Panc1 (cell line): Measurements from ENCODE around the gene PRKCZ. TPM values are rescaled to one million over a fixed set of nuclear protein-coding genes. Genes with fewer than 3 reads are reported as not detected.

Source experiments
- ATAC-seq: fragments of 200-7000 bp; cut with Tn5 transposase; 2 replicates; pipeline ENCODE4 v1.9.1; 2020; ENCODE audit warnings: mild to moderate bottlenecking, moderate library complexity
- BruUV-seq: library from RNA; stranded (reverse); fragments of 400-500 nt; replicated peaks from 2 replicates; lab custom pipeline; 2021; lab: Mats Ljungman, UMichigan
- CTCF ChIA-PET: fragments of 300-600 bp; sonication (Branson Sonifier 250); formaldehyde crosslinking; loops from one replicate; lab custom pipeline; 2022; ENCODE audit warnings: antibody characterized with exemption; lab: Charles Lee
- POLR2A ChIA-PET: fragments of 300-600 bp; sonication (Branson Sonifier 250); formaldehyde crosslinking; loops from one replicate; lab custom pipeline; 2022; ENCODE audit warnings: antibody characterized with exemption; lab: Charles Lee
- DNase-seq: peaks from one replicate; pipeline ENCODE4 v3.0.0-alpha.2; 2010; ENCODE audit warnings: low read depth, low spot score
- H3K27ac ChIP-seq: 2 replicates; pipeline ENCODE4 v1.5.1; 2011; ENCODE audit warnings: mild to moderate bottlenecking, low read length, inconsistent platforms
- H3K27me3 ChIP-seq: fragments of 200-500 bp; sonication (Bioruptor generic); 2 replicates; pipeline ENCODE4 v1.6.0; 2014; ENCODE audit warnings: low read length, inconsistent platforms; ENCODE audit not compliant: control insufficient read depth, insufficient read depth
- H3K36me3 ChIP-seq: fragments of 200-500 bp; sonication (Bioruptor generic); 2 replicates; pipeline ENCODE4 v1.5.1; 2014; ENCODE audit warnings: inconsistent platforms, mild to moderate bottlenecking, low read length, moderate library complexity; ENCODE audit not compliant: control insufficient read depth, insufficient read depth
- H3K4me1 ChIP-seq: 2 replicates; pipeline ENCODE4 v1.5.1; 2011; ENCODE audit warnings: inconsistent platforms, mild to moderate bottlenecking, low read length, moderate library complexity; ENCODE audit not compliant: control insufficient read depth, insufficient read depth
- H3K4me3 ChIP-seq, 2 experiments: 2 replicates each; pipeline ENCODE4 v1.5.1; 2011 to 2012; ENCODE audit warnings: low read depth in 2 of 2, low read length in 2 of 2, mild to moderate bottlenecking in 2 of 2, inconsistent platforms in 1 of 2, moderate library complexity in 1 of 2
- H3K9me3 ChIP-seq: fragments of 200-500 bp; sonication (Bioruptor generic); 2 replicates; pipeline ENCODE4 v1.5.1; 2014; ENCODE audit warnings: low read depth, mild to moderate bottlenecking, inconsistent platforms, low read length, moderate library complexity; ENCODE audit not compliant: control insufficient read depth, insufficient read depth
- POLR2AphosphoS5 ChIP-seq: IDR thresholded peaks from 2 replicates; pipeline ENCODE4 v1.6.1; 2012; ENCODE audit warnings: mild to moderate bottlenecking, low read depth, low read length, moderate library complexity
- SIN3A ChIP-seq: IDR thresholded peaks from 2 replicates; pipeline ENCODE4 v1.6.1; 2012; ENCODE audit warnings: low read depth, mild to moderate bottlenecking, low read length, moderate library complexity, borderline replicate concordance; ENCODE audit not compliant: insufficient read depth
- TCF7L2 ChIP-seq: IDR thresholded peaks from 2 replicates; pipeline ENCODE4 v1.6.1; 2011; ENCODE audit warnings: mild to moderate bottlenecking, low read depth, low read length, inconsistent platforms
- in situ Hi-C: cut with HindIII; loops from 2 replicates; pipeline ENCODE4 v1.10.0; 2016; ENCODE audit warnings: low sequenced_read_pairs, low pct_unique_long_range_greater_than_20kb
- intact Hi-C: fragments of 100-400 bp; cut with micrococcal nuclease; formaldehyde crosslinking; loops from one replicate; pipeline ENCODE4 v1.10.0; 2022; ENCODE audit not compliant: unreplicated experiment
- total RNA-seq: library from RNA; stranded (reverse); gene quantifications from one replicate; pipeline ENCODE4 v1.2.1, GENCODE V29; 2021; ENCODE audit not compliant: unreplicated experiment
- TF ChIP-seq, protein P1 (sequence below), 2 experiments: IDR thresholded peaks; 2 replicates each; pipeline ENCODE4 v1.6.1; 2011 to 2012; ENCODE audit warnings: low read depth in 2 of 2, control low read depth in 1 of 2, low read length in 1 of 2, mild to moderate bottlenecking in 1 of 2, moderate library complexity in 1 of 2; ENCODE audit not compliant: insufficient read depth in 1 of 2
- TF ChIP-seq, protein P2 (sequence below): fragments of 450-650 bp; IDR thresholded peaks from 2 replicates; pipeline ENCODE4 v1.5.1; 2017; ENCODE audit warnings: mild to moderate bottlenecking

PRKCZ gene
- total RNA-seq, 1 experiment from 2014 or later = 26.7 TPM

DNA sequence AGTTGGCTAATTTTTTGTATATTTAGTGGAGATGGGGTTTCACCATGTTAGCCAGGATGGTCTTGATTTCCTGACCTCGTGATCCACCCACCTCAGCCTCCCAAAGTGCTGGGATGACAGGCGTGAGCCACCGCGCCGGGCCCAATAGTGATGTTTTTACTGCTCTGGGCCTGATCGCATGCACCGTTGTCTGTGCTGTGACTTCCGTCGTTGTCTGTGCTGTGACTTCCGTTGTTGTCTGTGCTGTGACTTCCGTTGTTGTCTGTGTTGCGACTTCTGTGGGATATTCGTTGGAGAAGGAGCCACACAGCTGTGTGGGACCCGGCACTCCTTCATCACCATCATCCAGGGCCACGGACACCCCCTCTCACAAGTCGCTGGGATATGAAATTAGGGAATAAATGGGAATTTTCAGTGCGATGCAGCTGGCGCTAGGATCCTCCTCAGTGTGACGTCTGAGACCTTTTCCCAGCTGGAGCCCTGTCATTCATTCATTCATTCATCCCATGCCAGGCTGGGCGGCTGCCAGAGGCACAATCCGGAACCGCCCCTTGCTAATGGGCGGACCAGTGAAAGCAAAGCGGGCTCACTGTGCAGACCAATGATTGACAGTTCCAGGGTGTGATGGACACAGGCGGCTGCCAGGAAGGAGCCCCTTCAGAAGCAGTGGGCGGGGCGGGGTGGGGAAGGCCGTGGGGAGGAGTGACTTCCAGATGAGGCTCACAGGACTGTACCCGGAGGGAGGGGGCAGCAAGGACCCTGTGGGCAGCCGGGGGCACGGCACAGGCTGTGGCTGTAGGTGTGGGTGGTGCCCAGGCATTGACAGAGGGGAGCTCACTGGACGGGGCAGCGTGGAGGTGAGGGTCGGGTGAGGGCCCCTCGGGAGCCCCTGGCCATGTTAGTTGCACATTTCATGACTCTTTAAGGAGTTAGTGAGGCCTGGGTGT is 48.9 kb downstream of the PRKCZ start:
- DNase-seq (no peak), ATAC-seq (no peak)
- peaks cover 5% of the 10 kb centered on the region; the same call in 1 of the 2 replicates for H3K9me3 ChIP-seq
- in situ Hi-C loops = no loop called here
- no TSS peak for BruUV-seq
- intact Hi-C loops = no loop called here
- no peaks in the 10 kb centered on the region for H3K36me3 ChIP-seq
- ChIA-PET CTCF (no interaction called here), POLR2A (no interaction called here)
- H3K4me1 ChIP-seq = no peaks in the 10 kb centered on the region
- H3K4me3 ChIP-seq = no peak overlapping the region
- TF ChIP-seq, protein P1, sequence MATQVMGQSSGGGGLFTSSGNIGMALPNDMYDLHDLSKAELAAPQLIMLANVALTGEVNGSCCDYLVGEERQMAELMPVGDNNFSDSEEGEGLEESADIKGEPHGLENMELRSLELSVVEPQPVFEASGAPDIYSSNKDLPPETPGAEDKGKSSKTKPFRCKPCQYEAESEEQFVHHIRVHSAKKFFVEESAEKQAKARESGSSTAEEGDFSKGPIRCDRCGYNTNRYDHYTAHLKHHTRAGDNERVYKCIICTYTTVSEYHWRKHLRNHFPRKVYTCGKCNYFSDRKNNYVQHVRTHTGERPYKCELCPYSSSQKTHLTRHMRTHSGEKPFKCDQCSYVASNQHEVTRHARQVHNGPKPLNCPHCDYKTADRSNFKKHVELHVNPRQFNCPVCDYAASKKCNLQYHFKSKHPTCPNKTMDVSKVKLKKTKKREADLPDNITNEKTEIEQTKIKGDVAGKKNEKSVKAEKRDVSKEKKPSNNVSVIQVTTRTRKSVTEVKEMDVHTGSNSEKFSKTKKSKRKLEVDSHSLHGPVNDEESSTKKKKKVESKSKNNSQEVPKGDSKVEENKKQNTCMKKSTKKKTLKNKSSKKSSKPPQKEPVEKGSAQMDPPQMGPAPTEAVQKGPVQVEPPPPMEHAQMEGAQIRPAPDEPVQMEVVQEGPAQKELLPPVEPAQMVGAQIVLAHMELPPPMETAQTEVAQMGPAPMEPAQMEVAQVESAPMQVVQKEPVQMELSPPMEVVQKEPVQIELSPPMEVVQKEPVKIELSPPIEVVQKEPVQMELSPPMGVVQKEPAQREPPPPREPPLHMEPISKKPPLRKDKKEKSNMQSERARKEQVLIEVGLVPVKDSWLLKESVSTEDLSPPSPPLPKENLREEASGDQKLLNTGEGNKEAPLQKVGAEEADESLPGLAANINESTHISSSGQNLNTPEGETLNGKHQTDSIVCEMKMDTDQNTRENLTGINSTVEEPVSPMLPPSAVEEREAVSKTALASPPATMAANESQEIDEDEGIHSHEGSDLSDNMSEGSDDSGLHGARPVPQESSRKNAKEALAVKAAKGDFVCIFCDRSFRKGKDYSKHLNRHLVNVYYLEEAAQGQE (IDR thresholded peaks at IDR 0.05; ENCODE audit: insufficient read depth in 1 of 2, low read depth in 2 of 2, low read length in 1 of 2) = no peak
- no peak for TF ChIP-seq POLR2AphosphoS5
- TF ChIP-seq SIN3A = no peak
- no peak for TF ChIP-seq TCF7L2
- TF ChIP-seq, protein P2, sequence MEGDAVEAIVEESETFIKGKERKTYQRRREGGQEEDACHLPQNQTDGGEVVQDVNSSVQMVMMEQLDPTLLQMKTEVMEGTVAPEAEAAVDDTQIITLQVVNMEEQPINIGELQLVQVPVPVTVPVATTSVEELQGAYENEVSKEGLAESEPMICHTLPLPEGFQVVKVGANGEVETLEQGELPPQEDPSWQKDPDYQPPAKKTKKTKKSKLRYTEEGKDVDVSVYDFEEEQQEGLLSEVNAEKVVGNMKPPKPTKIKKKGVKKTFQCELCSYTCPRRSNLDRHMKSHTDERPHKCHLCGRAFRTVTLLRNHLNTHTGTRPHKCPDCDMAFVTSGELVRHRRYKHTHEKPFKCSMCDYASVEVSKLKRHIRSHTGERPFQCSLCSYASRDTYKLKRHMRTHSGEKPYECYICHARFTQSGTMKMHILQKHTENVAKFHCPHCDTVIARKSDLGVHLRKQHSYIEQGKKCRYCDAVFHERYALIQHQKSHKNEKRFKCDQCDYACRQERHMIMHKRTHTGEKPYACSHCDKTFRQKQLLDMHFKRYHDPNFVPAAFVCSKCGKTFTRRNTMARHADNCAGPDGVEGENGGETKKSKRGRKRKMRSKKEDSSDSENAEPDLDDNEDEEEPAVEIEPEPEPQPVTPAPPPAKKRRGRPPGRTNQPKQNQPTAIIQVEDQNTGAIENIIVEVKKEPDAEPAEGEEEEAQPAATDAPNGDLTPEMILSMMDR = no peak
- H3K27ac ChIP-seq = no peak overlapping the region
- H3K27me3 ChIP-seq = no peaks in the 10 kb centered on the region

DNA sequence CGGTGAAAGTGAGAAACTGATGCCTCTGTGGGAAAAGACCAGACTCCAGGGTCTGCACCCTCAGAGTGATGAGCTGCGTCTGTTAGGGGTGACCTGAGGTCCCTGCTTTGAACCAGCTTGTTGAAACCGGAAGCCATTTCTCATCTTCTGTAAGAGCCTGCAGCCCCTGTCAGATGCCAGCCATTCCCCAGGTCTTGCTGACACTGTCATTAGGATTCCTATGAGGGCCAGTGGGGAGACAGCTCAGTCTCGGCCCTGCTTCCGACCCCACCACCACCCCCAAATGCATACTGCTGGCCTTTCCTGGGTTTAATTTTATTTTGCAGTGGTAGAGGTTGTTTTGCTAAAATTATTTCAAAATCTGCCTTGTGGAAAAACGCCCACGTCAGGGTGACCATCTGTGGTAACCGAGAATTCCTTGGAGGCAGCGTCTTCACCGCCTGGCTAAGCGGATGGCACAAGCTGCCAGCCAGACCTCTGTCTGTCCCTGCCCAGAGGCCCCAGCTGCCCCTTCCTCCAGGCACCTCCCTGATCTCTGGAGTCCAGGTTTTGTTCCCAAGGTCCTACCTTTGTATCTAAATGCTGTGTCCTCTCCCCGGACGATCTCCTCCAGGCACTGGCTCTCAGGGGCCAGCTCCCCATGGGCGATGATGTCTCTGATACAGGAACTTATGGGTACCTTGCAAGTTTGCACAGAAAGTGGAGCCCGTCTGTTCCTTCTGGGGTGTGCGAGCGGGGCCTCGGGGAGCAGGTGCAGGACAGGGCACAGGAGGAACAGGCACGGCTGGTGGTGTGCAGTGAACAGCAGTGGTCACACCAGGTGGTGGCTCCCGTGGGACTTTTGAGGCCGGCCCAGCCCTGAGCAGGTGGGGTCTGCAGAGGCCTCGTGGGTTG is 49.9 kb downstream of the PRKCZ start:
- no peak overlapping the region for H3K27ac ChIP-seq
- ATAC-seq (no peak), DNase-seq (no peak)
- intact Hi-C loops = no loop called here
- CTCF ChIA-PET = no interaction called here
- no peaks in the 10 kb centered on the region for H3K27me3 ChIP-seq
- H3K9me3 ChIP-seq = peaks cover 5% of the 10 kb centered on the region; the same call in 1 of the 2 replicates
- H3K4me1 ChIP-seq = no peaks in the 10 kb centered on the region
- POLR2A ChIA-PET = no interaction called here
- in situ Hi-C loops = no loop called here
- H3K4me3 ChIP-seq = no peak overlapping the region
- TF ChIP-seq POLR2AphosphoS5 (no peak), TCF7L2 (no peak), SIN3A (no peak)
- TF ChIP-seq, protein P1 (IDR thresholded peaks at IDR 0.05; ENCODE audit: insufficient read depth in 1 of 2, low read depth in 2 of 2, low read length in 1 of 2) = no peak
- TF ChIP-seq, protein P2 = no peak
- H3K36me3 ChIP-seq = no peaks in the 10 kb centered on the region
- BruUV-seq = no TSS peak
